H9 (cell line): ENCODE results near the gene POLN. TPM values are rescaled to one million over a fixed set of nuclear protein-coding genes. Genes with fewer than 3 reads are reported as not detected.

Experiments
- DNase-seq: peaks from one replicate; pipeline ENCODE4 v3.0.0-alpha.2; 2017
- H2AFZ ChIP-seq: one replicate; pipeline ENCODE4 v1.6.1; 2013; ENCODE audit warnings: mild to moderate bottlenecking, low read length, control low read depth, moderate library complexity
- H2AK5ac ChIP-seq: 2 replicates; pipeline ENCODE4 v1.6.1; 2013; ENCODE audit warnings: low read length, control low read depth, mixed read lengths; ENCODE audit not compliant: insufficient read length
- H2BK120ac ChIP-seq: one replicate; pipeline ENCODE4 v1.6.1; 2013; ENCODE audit warnings: low read depth, mild to moderate bottlenecking, low read length, control low read depth, inconsistent platforms; ENCODE audit not compliant: poor library complexity, severe bottlenecking
- H2BK12ac ChIP-seq: 2 replicates; pipeline ENCODE4 v1.6.1; 2013; ENCODE audit warnings: low read length, control low read depth, mixed read lengths, low read depth; ENCODE audit not compliant: insufficient read length
- H2BK15ac ChIP-seq: 2 replicates; pipeline ENCODE4 v1.6.1; 2013; ENCODE audit warnings: low read depth, low read length, control low read depth
- H2BK20ac ChIP-seq: one replicate; pipeline ENCODE4 v1.6.1; 2013; ENCODE audit warnings: low read depth, mild to moderate bottlenecking, low read length, control low read depth, inconsistent platforms; ENCODE audit not compliant: poor library complexity, severe bottlenecking
- H2BK5ac ChIP-seq: 2 replicates; pipeline ENCODE4 v1.6.1; 2013; ENCODE audit warnings: low read length, control low read depth, mixed read lengths; ENCODE audit not compliant: insufficient read length
- H3K14ac ChIP-seq: 2 replicates; pipeline ENCODE4 v1.6.1; 2013; ENCODE audit warnings: low read length, control low read depth; ENCODE audit not compliant: insufficient read depth
- H3K18ac ChIP-seq: 2 replicates; pipeline ENCODE4 v1.6.1; 2013; ENCODE audit warnings: low read depth, mild to moderate bottlenecking, mixed read lengths, low read length, control low read depth; ENCODE audit not compliant: insufficient read length
- H3K23ac ChIP-seq: 2 replicates; pipeline ENCODE4 v1.6.1; 2013; ENCODE audit warnings: low read length, control low read depth, mixed read lengths, low read depth; ENCODE audit not compliant: insufficient read length
- H3K23me2 ChIP-seq: 2 replicates; pipeline ENCODE4 v1.6.1; 2013; ENCODE audit warnings: low read depth, mild to moderate bottlenecking, mixed read lengths, low read length, control low read depth; ENCODE audit not compliant: insufficient read length, poor library complexity, severe bottlenecking
- H3K27ac ChIP-seq: 2 replicates; pipeline ENCODE4 v1.5.1; 2013; ENCODE audit warnings: low read length, control low read depth, mixed read lengths, low read depth; ENCODE audit not compliant: insufficient read length
- H3K27me3 ChIP-seq: 2 replicates; pipeline ENCODE4 v1.6.1; 2013; ENCODE audit warnings: low read length, control low read depth, inconsistent platforms; ENCODE audit not compliant: insufficient read depth
- H3K4ac ChIP-seq: 2 replicates; pipeline ENCODE4 v1.6.1; 2013; ENCODE audit warnings: low read depth, mild to moderate bottlenecking, control low read depth, inconsistent platforms, low read length, moderate library complexity
- H3K4me1 ChIP-seq: 2 replicates; pipeline ENCODE4 v1.6.1; 2013; ENCODE audit warnings: low read length, control low read depth, inconsistent platforms; ENCODE audit not compliant: insufficient read depth
- H3K4me2 ChIP-seq: 2 replicates; pipeline ENCODE4 v1.6.1; 2013; ENCODE audit warnings: low read length, control low read depth, mixed read lengths; ENCODE audit not compliant: insufficient read length, insufficient read depth
- H3K56ac ChIP-seq: 2 replicates; pipeline ENCODE4 v1.6.1; 2013; ENCODE audit warnings: low read depth, mild to moderate bottlenecking, mixed read lengths, low read length, control low read depth; ENCODE audit not compliant: insufficient read length
- H3K79me1 ChIP-seq: 2 replicates; pipeline ENCODE4 v1.6.1; 2013; ENCODE audit warnings: low read depth, mild to moderate bottlenecking, moderate library complexity, low read length, control low read depth, inconsistent platforms; ENCODE audit not compliant: insufficient read depth, poor library complexity, severe bottlenecking
- H3K79me2 ChIP-seq: 2 replicates; pipeline ENCODE4 v1.6.1; 2013; ENCODE audit warnings: low read length, control low read depth, inconsistent platforms; ENCODE audit not compliant: insufficient read depth
- H3K9ac ChIP-seq: 2 replicates; pipeline ENCODE4 v1.6.1; 2013; ENCODE audit warnings: low read length, control low read depth, mixed read lengths; ENCODE audit not compliant: insufficient read length; ENCODE audit errors: extremely low read depth
- H3K9me3 ChIP-seq: one replicate; pipeline ENCODE4 v1.6.1; 2013; ENCODE audit warnings: low read depth, low read length, inconsistent platforms; ENCODE audit not compliant: control insufficient read depth
- H3T11ph ChIP-seq: one replicate; pipeline ENCODE4 v1.6.1; 2013; ENCODE audit warnings: mild to moderate bottlenecking, low read length, control low read depth, inconsistent platforms
- H4K20me1 ChIP-seq: one replicate; pipeline ENCODE4 v1.6.1; 2013; ENCODE audit not compliant: control insufficient read depth, insufficient read length, insufficient read depth
- H4K5ac ChIP-seq: 2 replicates; pipeline ENCODE4 v1.6.1; 2013; ENCODE audit warnings: low read depth, mild to moderate bottlenecking, mixed read lengths, low read length, control low read depth; ENCODE audit not compliant: insufficient read length
- H4K8ac ChIP-seq: replicated peaks from 2 replicates; pipeline ENCODE4 v1.6.1; 2013; ENCODE audit warnings: low read length, control low read depth, mixed read lengths, low read depth; ENCODE audit not compliant: insufficient read length
- H4K91ac ChIP-seq: 2 replicates; pipeline ENCODE4 v1.6.1; 2013; ENCODE audit warnings: low read depth, mild to moderate bottlenecking, moderate library complexity, mixed read lengths, low read length, control low read depth; ENCODE audit not compliant: insufficient read length
- H3K27ac Mint-ChIP-seq, 3 experiments: 2 replicates in 2 of 3; 3 replicates in 1 of 3; pipeline ENCODE4 v1.8.0; 2020 to 2021; ENCODE audit warnings: mixed read lengths in 3 of 3, mild to moderate bottlenecking in 1 of 3, moderate library complexity in 1 of 3
- H3K27me3 Mint-ChIP-seq: 2 replicates; pipeline ENCODE4 v1.8.0; 2021; ENCODE audit warnings: low read depth, mild to moderate bottlenecking, moderate library complexity, mixed read lengths
- H3K36me3 Mint-ChIP-seq, 3 experiments: 2 replicates in 2 of 3; 3 replicates in 1 of 3; pipeline ENCODE4 v1.8.0; 2020 to 2021; ENCODE audit warnings: low read depth in 3 of 3, mixed read lengths in 3 of 3; ENCODE audit not compliant: insufficient read depth in 1 of 3
- H3K4me1 Mint-ChIP-seq, 2 experiments: 2 replicates each; pipeline ENCODE4 v1.8.0; 2020; ENCODE audit warnings: mixed read lengths in 2 of 2
- H3K4me3 Mint-ChIP-seq, 2 experiments: 2 replicates in 1 of 2; 3 replicates in 1 of 2; pipeline ENCODE4 v1.8.0; 2020 to 2021; ENCODE audit warnings: mild to moderate bottlenecking in 2 of 2, mixed read lengths in 2 of 2, moderate library complexity in 1 of 2
- H3K9me3 Mint-ChIP-seq, 2 experiments: 2 replicates in 1 of 2; 3 replicates in 1 of 2; pipeline ENCODE4 v1.8.0; 2020; ENCODE audit warnings: mild to moderate bottlenecking in 2 of 2, mixed read lengths in 2 of 2, moderate library complexity in 1 of 2
- CTCF ChIP-seq: fragments of 200-600 bp; sonication (generic); conservative IDR thresholded peaks from 3 replicates; pipeline ENCODE4 v1.8.0; 2021; ENCODE audit warnings: antibody characterized with exemption, mild to moderate bottlenecking
- WGBS: extraction: QIAGEN DNeasy Blood & Tissue Kit; methylation state at CpG from one replicate; pipeline ENCODE4 v1.1.7; 2013; ENCODE audit warnings: missing lambda C conversion rate, low lambda C conversion rate, mixed read lengths; ENCODE audit not compliant: insufficient read length; ENCODE audit errors: extremely low coverage; 5-methylcytosine and 5-hydroxymethylcytosine counted together
- total RNA-seq: library from RNA; stranded (reverse); gene quantifications from 2 replicates; pipeline ENCODE4 v1.2.1, GENCODE V29; 2021

POLN gene
- total RNA-seq, 1 experiment from 2014 or later, result 0.74 TPM

GRCh38 chr4:2175990-2176698 is 65.8 kb downstream of the POLN start:
- H3K27ac Mint-ChIP-seq, result no peak overlapping the region
- no peak overlapping the region for H2AK5ac ChIP-seq

More at GRCh38 chr4:2175990-2176698, 65.8 kb downstream of the POLN start:
- Histone ChIP-seq H4K5ac (no peak overlapping the region), H3K27ac (no peak overlapping the region), H4K91ac (no peak overlapping the region), H3K23me2 (no peaks in the 10 kb centered on the region), H2BK20ac (no peak overlapping the region), H3K4ac (no peak overlapping the region), H3K9me3 (no peaks in the 10 kb centered on the region), H3T11ph (no peak overlapping the region), H2BK12ac (no peak overlapping the region), H3K56ac (no peak overlapping the region), H3K4me1 (no peaks in the 10 kb centered on the region), H3K4me2 (no peak overlapping the region), H3K14ac (no peak overlapping the region), H2BK15ac (no peak overlapping the region), H2BK120ac (no peak overlapping the region), H3K23ac (no peak overlapping the region), H2BK5ac (no peak overlapping the region), H3K79me2 (no peaks in the 10 kb centered on the region), H3K27me3 (no peaks in the 10 kb centered on the region), H3K79me1 (no peaks in the 10 kb centered on the region), H2AFZ (no peak overlapping the region), H3K18ac (no peak overlapping the region), H3K9ac (no peak overlapping the region), H4K8ac (no peak overlapping the region), H4K20me1 (no peaks in the 10 kb centered on the region)
- Mint-ChIP-seq H3K36me3 (no peaks in the 10 kb centered on the region), H3K4me3 (no peak overlapping the region), H3K9me3 (no peaks in the 10 kb centered on the region), H3K27me3 (no peaks in the 10 kb centered on the region; the same call in 1 of the 2 replicates), H3K4me1 (no peaks in the 10 kb centered on the region)
- TF ChIP-seq CTCF, result no peak
- no CpG with 5 or more reads among the region's 9 CpGs for WGBS
- DNase-seq, result no peak
